HG03280 (cell line): ENCODE measurements around the gene KIF1B.
"Not testable (repeated sequence)": the region's sequence is repeated elsewhere in the genome, so short reads cannot be mapped to it uniquely, and the experiment has no call there.

Experiments used
- ATAC-seq: cut with Tn5 transposase; IDR thresholded peaks from one replicate; pipeline ENCODE4 v1.9.1; 2021; ENCODE audit warnings: mild to moderate bottlenecking, moderate library complexity; ENCODE audit not compliant: unreplicated experiment

Gene KIF1B

DNA sequence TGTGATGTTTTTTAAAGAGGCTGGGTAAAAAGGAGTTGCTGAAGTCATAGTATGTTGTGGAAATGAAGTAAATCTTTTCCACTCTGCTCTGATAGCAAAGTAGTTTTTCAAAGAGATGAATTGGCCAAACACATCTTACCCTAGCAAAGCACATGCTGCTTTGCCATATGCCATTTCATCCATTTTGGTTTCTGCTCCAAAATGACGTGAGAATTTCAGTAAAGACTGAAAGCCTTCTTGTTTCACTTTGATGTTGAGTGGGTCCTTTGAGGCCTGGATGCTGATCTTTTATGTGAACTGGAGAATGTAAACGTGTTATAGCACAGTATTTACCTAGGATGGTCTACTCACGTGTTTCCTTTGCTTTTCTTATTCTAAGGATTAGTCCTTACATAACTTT lies 115.2 kb downstream of the KIF1B start:
- no peak for ATAC-seq

DNA sequence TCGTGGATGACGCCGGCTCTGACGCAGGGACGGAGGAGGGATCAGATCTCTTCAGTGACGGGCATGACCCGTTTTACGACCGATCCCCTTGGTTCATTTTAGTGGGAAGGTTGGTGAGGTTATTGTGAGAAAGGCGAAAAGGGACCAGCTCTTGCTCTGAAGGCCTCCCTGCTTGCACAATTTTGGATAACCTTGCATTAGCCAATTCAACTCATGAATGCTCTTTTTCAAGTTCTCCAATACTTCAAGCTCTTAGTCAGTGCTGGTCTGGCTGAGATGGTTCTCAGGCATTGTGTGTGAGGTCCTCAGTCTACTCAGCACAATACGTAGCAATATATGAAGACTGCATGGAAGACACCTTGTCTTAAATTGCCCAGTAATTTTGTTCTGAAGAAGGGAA lies 115.9 kb downstream of the KIF1B start:
- no peak for ATAC-seq

DNA sequence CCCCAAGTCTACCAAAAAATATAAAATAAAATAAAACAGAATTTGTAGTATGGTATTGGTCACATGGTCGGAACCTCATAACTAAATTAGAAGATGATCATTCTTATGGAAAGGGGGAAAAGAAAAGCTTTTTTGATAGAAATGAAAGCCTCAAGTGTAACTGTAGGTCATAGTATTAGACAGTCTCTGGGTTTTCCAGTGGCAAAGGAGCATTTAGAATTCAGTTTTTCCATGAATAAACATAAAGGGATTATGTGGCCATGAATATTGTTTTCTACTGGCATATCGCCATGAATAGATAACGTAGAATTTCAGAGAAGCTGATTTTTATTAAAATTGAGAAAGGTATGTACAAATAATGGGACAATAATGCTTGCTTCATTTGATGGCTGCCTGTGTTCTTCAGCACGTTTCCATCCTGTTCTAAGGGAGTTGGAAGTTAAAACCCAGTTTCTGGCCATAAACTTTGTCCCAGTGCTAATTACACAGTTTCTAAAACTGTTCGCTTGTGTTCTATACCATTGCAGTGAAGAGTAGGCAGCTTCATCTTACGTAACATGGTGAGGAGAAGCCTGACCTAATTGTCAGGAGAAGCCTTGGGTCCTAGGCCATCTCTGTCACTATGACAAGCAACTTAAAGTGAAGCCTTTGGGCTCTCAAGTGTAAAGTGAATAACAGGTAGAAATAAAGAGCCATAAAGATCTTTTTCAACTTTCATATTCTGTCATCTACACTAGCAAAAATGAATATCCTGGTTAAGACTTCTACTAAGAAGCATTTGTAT lies 118.0 kb downstream of the KIF1B start:
- ATAC-seq: no peak

DNA sequence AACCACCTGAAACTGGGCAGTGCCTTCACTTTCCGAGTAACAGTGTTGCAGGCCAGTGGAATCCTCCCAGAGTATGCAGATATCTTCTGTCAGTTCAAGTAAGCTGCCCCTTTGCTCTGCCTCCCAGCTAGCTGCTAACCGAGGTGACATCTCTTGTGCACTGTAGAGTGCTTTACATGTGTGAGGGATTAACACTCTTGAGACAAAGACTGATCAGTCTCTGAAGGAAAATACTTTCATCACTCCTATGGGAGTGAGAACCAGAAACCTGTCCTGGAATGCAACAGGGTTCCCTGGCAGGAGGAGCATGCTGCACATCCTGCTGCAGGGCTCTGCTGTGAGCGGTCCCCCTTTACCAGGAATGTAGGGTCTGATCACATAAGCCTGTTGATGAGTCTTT lies 127.1 kb downstream of the KIF1B start:
- no peak for ATAC-seq

DNA sequence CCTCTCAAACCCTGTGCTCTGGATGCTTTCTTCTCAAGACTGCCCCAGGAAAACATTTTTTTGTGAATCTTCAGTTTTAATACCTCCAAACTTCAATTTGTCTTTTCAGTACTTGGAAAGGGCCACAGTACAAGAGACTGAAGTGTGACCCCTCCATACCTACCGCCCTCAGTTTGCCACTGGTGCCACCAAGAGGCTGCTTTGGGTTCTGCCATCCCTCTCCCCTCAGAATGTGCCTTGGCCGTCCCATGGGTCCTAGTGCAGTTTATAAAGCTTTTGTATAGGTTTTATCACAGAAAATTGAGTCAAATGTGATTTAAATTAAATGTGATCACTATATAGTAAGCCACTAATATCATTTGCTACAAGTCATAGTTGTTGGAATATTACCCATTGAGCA lies 127.7 kb downstream of the KIF1B start:
- ATAC-seq: peak; percentile 59

DNA sequence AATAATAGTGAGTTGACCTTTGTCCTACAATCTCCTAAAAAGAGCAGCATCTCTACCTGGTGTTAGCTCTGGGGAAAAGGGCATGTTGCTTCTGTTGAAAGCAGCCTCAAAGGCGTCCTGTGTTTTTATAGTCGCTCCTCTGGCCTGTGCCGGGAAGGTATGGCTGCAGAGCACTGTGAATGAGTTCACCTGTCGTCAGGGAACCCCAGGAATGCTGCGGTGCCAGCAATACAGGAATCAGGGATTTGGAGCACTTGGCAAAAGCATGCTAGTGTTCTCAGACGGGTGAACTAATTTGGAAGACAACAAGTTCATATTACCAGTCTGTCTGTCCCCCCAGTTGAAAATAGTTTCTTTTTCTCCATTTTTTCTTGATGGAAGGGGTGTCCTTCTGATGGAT lies 128.2 kb downstream of the KIF1B start:
- ATAC-seq: no peak

DNA sequence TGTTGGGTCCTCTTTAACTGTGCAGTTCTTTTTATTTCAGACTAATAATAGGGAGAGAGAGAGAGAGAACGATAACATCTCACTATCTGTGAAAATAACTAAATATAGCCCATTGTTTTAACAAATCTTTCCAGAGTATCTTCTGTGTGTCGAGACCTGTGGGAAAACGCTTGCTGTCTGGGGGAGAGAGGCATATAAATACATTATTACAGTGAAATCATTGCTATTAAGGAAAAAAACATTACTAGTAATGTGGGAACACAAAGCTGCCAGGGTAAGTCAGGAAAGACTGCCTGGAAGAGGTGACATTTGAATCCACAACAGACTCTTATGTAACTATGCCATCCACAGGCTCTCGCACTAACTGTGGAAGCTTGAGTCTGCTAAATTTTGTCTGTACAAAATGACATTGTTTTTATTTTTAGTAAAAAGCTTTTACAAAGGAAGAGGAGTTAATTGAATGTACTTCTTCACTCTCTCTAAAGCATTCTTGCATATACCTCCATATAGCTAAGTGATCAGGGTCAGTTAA lies 128.7 kb downstream of the KIF1B start:
- no peak for ATAC-seq

DNA sequence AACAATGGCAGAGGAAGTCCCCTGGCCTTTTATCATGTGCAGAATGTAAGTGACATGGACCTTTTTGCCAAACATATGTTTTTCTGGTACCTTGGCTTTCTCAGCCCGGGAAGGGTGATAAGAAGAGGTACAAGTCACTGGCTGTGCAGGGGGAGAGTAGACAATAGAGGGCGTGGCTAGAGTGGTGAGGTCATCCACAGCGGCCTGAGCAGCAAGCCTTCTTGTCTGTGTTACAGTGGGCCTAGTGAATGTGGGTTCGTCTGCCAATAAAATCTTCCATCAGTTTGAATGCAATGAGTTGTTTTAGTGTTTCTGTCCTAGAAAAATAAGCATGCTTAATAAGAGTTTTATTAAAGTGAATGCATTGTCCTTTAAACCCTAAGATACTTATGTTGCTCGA lies 129.4 kb downstream of the KIF1B start:
- ATAC-seq: no peak

DNA sequence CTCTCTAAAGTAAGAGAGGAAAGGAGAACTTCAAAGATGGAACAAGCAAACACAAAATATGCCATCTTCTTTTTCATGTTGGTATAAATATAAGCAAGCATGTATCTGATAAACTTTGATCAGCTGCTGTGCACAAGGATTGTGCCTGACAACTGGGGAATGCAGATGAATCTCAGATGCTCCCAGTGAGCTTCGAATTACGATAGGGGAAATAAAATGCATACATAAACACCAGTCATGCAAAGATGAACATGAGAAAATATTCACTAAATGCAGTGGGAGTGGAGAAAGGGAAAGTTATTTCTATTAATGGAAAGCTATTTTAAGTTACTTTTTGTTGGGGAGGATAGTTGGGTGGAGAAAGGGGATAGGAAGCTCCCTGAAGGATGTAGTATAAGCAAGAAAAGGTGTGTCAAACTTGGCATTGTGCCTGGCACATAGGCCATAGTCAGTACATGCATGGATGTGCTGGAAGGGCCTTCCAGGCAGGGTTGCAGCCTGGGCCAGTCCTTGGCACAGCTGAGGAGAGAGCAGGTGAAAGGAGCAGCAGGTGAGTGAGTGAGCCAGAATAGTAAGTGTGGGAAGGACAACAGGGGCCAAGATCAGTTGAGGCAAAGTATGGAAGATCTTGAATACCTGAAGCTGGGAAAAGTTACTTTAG lies 130.7 kb downstream of the KIF1B start:
- no peak for ATAC-seq

DNA sequence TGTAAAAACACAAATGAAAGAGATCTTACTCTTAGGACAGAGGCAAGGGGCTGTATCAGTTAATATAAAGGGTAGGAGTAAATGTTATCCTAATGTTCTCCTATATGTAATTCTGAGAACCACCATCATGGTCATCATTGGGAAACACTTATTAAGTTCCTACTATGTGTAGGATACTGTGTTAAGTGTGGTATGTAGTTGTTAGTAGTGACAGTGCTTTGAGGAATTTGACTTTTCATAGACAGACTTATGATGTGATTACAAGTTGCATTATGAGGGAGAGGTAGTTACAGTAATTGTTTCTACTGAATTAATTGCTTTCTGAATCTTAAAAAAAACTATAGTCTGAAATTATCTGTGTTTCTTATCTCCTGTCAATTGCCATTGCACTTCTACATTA lies 136.7 kb downstream of the KIF1B start:
- ATAC-seq: no peak

DNA sequence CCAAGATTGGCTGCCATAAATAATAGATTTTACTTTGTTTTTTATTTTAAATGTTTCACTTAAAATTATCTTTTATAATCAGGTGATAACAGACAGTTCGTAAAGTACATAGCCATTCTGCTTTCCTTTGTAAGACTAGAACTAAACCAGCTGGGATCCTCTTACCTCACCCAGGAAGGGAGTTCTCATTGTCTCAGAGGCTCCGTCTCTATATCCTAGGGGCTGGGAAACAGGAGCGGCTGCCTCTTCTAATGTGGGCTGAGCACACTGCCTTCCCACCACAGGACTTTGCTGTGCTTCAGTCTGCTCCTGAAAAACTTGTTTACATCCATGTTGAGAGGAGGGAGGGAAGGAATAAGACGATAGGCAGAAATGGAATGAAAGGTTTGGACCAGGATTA lies 142.9 kb downstream of the KIF1B start:
- no peak for ATAC-seq

DNA sequence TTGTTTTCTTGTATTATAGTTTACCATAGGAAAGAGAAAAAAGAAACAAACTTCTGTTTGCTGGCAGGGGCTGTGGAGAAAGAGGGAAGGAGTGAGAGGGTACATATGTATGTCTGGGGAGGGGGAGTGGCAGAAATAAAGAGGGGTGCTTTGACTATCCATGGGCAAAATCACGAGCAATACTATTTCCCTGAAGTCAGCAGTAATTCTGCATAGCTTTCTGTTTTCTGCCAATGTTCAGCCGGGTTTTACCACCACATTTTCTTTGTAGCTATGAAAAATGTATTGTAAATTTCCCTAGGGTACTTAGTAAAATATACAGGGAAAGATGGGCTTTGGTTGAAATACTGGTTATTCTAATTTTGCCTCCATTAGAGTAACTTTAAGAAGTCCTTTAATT lies 143.3 kb downstream of the KIF1B start:
- no peak for ATAC-seq

DNA sequence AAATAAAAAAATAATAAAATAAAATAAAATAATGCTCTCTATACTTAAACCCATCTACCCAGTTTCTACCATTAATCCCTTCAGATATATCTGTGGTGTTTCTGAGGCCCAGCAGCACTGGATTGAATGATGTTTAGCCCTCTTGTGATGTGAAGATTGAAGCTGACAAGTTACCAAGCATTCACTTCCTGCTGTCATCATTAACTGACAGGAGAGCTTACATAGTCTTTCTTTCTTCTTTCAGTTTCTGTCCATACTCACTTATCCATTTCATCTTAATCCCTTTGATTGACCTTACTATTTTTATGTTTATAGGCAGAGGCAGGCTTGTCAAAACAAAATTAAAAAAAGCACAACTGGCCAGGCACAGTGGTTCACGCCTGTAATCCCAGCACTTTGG lies 149.7 kb downstream of the KIF1B start:
- ATAC-seq: no peak

DNA sequence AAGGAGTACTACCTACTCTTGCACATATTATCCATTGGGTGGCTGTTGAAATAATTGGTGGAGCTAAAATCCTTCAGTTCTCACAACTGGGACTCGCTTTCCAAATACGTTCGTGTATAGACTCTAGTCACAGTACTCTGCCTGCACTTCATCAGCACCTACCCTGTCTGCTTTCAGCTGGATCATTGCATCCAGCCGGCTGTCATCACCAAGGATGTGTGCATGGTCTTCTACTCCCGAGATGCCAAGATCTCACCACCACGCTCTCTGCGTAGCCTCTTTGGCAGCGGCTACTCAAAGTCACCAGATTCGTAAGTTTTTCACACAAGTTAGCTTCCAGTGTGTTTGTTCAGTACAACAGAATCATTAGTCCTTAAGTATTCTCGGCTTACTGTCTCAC lies 151.1 kb downstream of the KIF1B start:
- ATAC-seq: no peak

DNA sequence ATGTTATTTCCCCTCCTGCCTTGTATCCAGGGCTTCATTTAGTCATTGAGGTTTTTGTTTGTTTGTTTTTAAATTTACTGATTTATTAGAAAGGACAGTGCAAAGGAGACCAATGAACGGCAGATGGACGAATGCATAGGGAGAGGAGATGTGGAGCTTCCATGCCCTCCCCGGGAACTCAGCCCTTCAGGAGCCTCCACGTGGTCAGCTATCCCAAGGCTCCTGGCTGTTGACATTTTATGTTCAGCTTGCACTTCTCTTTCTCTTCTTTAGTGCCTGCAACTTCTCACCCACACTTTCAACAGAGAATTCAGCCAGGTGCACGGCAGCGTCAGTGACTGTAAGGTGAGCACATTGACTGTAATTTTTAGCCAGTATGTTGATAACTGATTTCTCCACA lies 157.8 kb downstream of the KIF1B start:
- ATAC-seq: no peak

DNA sequence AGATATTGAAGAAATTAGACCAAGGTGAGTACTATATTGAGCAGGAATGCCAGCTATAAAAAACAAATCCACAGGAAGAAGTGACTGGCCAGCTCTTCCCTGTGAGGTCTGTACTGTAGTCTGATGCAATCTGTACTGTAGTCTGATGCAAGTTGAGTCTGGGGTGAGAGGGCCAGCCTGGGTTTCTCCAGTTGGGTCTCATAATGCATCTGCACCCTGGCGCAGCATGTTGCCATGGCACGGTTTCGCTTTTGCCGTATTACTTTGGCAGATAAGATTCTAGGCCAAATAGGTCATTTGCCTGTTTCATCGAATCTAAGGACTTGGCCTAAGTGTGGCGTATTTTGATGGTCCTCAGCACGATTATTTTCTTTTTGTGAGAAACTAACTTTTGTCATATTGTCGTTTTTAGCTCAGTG lies 164.1 kb downstream of the KIF1B start:
- no peak for ATAC-seq

DNA sequence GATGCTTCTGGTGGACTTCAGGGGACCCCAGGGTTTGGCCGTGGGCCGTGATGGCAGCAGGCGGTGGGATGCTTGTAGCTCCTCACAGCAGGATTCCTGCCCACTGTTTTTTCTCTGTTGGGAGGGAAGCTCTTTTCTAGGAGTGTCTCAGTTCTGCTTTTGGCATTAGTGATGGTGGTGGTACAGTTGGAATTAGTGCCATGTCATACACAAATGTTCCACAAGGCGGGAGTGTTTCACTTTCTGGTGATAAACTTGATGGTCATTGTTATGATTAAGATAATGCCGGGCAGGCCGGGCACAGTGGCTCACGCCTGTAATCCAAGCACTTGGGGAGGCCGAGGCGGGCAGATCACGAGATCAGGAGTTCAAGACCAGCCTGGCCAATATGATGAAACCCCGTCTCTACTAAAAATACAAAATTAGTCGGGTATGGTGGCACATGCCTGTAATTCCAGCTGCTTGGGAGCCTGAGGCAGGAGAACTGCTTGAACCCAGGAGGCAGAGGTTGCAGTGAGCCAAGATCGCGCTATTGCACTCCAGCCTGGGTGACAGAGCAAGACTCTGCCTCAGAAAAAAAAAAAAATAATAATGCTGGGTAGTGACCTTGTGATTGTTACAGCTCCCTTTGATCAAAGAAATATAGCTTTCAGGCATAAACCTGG lies 167.1 kb downstream of the KIF1B start:
- not testable (repeated sequence) for ATAC-seq

DNA sequence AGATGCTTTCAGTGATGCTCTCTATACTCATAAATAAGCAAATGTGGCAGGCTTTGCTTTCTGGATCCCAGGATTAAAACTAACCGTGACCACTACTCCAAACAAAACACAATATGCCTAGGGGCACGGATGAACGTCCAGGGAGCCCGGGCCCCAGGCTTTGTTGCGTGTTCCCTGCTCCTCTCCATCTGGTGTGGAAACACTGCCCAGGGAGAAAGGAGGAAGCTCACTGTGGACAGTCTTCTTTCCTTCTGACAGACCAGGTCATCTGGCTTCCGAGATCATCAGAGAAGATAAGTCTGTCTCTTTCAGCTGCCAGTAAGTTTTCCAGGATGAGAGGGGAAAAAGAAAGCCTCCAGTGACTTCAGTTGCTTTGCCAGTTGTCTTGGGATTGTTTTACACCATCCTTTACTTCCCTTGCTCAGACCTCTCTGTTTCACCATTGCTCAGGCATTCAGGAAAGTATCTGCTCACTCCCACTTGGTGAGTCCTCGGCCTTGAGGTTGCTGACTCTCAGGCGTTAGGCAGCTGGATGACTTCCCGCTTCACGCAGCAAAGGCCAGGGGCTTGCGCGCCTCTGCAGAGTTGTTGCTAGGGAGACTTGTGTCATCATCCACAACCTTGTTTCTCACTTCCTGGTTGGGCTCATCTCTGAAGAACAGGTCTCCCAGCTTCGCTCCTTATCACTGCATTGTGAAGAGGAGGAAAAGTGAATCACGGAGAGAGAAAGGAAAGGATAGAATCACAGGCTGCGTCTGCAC lies 167.9 kb downstream of the KIF1B start:
- no peak for ATAC-seq

DNA sequence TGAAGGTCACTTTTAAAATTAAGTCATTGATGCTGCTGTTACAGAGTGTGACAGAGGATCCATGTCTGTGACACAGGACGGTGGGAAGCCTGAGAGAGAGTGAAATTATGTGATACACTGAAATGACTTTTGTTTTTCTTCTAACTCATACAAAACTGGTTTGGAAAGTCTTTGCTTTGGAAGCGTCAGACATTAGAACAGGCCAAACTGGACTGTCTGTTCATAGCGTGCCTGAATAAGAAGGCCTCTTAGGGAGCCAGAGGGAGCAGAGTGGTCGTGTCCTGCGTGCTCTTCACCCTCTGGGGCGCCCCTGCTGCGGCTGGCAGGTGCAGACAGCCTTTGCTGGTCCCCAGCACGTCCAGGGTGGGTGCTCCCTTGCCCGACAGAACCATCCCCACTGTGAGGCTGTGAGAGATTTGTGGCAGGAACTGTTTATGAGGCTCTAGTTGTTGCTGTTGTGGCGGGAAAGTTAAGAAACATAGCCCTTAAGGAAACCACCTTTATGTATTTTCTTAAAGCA lies 168.8 kb downstream of the KIF1B start:
- ATAC-seq: no peak

DNA sequence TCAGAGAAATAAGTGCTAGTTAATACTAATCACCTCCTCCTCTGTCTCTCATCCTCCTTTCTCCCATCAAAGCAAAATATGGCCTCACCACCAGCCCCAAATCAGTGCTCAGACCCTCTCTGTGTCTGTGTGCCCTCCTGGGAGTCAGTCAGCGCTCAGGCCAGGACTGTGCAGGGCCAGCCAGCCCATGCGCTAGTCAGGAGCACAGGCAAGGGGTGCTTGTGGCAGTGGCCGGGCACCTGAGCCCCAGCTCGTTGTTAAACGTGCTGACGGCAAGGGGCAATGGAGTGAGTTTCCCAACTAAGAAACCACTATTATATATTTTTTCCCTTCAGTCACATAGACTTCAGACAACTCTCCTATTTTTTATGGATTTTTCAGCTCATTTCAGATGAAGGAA lies 169.3 kb downstream of the KIF1B start:
- no peak for ATAC-seq
